Astrocyte of the cerebellum (primary cell): ENCODE results near the gene LRSAM1.

Source experiments
- DNase-seq: peaks from one replicate; pipeline ENCODE4 v3.0.0-alpha.2; 2011; ENCODE audit warnings: low read depth
- H3K4me3 ChIP-seq: 2 replicates; pipeline ENCODE4 v1.5.1; 2011; ENCODE audit warnings: mild to moderate bottlenecking, low read depth, low read length, moderate library complexity
- CTCF ChIP-seq: IDR thresholded peaks from 2 replicates; pipeline ENCODE4 v1.5.1; 2012; ENCODE audit warnings: low read length, low read depth, moderate library complexity, mild to moderate bottlenecking; ENCODE audit errors: missing control alignments
- in situ Hi-C: cut with HindIII; loops from 2 replicates; pipeline ENCODE4 v1.10.0; 2017; ENCODE audit warnings: low sequenced_read_pairs

The LRSAM1 gene

GRCh38 chr9:127528422-127529251 is 77.3 kb downstream of the LRSAM1 start:
- in situ Hi-C loops = no loop called here
- no peak for DNase-seq
- no peak overlapping the region for H3K4me3 ChIP-seq
- no peak for TF ChIP-seq CTCF

- no peak for TF ChIP-seq CTCF
- no peak for DNase-seq
- no peak overlapping the region for H3K4me3 ChIP-seq
- in situ Hi-C loops = no loop called here
Observed at GRCh38 chr9:127529671-127530070, 78.4 kb downstream of the LRSAM1 start.

GRCh38 chr9:127530206-127530941 is 79.1 kb downstream of the LRSAM1 start:
- in situ Hi-C loops = no loop called here
- DNase-seq = no peak
- no peak for TF ChIP-seq CTCF
- no peak overlapping the region for H3K4me3 ChIP-seq

GRCh38 chr9:127531676-127532075 is 80.4 kb downstream of the LRSAM1 start:
- H3K4me3 ChIP-seq = no peak overlapping the region
- in situ Hi-C loops = no loop called here
- no peak for TF ChIP-seq CTCF
- no peak for DNase-seq

- DNase-seq = no peak
- in situ Hi-C loops = no loop called here
- H3K4me3 ChIP-seq = no peak overlapping the region
- no peak for TF ChIP-seq CTCF
Observed at GRCh38 chr9:127534250-127534906, 83.1 kb downstream of the LRSAM1 start.

GRCh38 chr9:127534931-127535330 is 83.6 kb downstream of the LRSAM1 start:
- in situ Hi-C loops = no loop called here
- TF ChIP-seq CTCF = no peak
- DNase-seq = no peak
- H3K4me3 ChIP-seq = no peak overlapping the region
